ENCODE results near the gene NPHS1.
A peak's percentile ranks its signal among the peaks of the same experiment; 100 is the strongest.
"Not testable (repeated sequence)": the region's sequence is repeated elsewhere in the genome, so short reads cannot be mapped to it uniquely, and the experiment has no call there.

Gene NPHS1, protein sequence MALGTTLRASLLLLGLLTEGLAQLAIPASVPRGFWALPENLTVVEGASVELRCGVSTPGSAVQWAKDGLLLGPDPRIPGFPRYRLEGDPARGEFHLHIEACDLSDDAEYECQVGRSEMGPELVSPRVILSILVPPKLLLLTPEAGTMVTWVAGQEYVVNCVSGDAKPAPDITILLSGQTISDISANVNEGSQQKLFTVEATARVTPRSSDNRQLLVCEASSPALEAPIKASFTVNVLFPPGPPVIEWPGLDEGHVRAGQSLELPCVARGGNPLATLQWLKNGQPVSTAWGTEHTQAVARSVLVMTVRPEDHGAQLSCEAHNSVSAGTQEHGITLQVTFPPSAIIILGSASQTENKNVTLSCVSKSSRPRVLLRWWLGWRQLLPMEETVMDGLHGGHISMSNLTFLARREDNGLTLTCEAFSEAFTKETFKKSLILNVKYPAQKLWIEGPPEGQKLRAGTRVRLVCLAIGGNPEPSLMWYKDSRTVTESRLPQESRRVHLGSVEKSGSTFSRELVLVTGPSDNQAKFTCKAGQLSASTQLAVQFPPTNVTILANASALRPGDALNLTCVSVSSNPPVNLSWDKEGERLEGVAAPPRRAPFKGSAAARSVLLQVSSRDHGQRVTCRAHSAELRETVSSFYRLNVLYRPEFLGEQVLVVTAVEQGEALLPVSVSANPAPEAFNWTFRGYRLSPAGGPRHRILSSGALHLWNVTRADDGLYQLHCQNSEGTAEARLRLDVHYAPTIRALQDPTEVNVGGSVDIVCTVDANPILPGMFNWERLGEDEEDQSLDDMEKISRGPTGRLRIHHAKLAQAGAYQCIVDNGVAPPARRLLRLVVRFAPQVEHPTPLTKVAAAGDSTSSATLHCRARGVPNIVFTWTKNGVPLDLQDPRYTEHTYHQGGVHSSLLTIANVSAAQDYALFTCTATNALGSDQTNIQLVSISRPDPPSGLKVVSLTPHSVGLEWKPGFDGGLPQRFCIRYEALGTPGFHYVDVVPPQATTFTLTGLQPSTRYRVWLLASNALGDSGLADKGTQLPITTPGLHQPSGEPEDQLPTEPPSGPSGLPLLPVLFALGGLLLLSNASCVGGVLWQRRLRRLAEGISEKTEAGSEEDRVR (N-terminal part only)

DNA sequence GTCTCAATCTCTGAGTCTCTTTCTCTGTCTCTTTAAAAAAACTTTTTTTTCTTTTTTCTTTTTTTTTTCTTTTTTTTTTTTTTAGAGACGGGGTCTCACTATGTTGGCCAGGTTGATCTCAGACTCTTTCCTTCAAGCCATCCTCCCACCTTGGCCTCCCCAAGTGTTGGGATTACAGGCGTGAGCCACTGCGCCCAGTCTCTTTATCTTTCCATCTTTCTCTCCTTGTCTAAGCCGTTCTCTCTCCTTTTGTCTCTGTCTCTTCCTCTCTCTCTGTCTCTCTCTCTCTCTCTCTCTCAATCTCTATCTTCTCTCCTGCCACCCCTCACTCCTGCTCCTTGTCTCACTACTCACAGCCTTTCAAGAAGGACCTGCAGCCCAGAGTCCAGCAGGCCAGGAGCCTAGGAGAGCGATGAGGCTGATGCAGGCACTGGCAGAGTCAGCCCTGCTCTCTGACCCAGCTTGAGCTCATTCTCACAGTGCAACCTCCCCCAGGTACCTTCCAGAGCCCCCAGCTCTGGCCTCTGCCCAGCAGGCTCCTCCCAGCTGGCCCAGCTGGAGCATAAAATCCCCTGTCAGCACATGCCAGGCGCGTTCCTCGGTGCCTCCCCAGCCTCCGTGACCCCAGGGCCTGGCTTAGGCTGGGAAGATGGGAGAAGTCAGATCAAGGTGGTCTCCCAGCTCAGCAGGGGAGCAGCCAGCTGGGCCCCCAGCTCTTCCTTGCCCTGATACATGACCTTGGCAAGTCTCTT is at the start of gene NPHS1:
NPHS1 (minus strand) TSS at position 476 of the 752 bp plus-strand sequence. CDS start 667 bp downstream, outside the sequence.
- DNase-seq (ENCODE audit: low read depth): no peak

DNA sequence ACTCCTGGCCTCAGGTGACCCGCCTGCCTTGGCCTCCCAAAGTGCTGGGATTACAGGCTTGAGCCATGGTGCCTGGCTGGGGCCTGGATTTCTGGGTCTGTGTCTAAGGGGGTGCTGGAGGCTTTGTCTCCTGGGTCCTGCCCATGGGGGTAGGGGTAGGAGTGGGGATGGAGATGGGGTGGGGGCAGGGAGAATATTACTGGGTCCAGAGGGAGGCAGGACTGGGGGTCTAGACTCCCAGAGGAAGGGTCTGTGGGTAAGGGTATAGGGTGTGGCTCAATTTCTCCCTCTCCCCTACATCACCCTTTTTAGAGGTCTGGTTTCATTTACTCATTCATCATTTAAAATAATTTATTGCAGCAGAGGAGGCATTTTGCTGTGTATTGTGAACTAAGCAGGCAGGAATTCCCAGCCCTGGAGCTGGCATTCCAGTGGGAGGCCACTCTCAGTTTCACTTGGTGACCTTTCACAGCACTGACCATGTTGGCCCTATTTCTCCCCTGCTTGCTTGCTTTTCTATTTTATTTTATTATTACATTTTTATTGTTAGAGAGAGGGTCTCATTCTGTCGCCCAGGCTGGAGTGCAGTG is 48.8 kb upstream of the NPHS1 start:
- peak; percentile 67 for DNase-seq (ENCODE audit: low read depth)

DNA sequence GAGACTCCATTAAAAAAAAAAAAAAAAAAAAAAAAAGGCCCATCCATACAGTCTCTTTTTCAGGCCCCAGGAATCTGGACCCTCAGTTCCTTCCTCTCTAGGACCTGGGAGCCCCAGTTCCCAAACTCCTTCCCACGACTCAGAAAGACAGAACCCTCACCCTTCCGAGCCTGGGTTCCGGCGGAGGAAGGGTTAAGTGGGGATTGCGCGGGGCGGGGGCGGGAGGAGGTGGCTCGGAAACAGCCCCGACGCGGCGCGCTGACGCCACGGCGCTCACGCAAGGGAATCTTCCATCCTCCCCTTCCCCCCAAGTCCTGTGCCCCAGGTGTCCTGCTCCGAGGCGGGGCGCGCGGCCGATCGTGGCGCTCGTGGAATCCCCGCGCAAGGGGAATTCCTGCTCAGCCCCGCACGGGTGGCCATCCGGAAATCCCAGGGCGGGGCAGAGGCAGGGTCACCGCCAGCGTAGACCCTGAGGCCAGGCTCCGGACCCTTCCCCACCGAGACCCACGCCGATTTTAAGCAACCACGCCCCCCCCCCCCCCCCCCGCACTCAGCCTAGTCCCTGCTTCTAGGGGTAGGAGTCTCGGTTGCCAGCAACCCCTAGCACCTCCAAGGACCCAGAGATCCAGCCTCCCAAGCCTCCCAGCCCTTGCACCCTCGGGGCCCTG is 47.4 kb upstream of the NPHS1 start:
- DNase-seq (ENCODE audit: low read depth): peak; percentile 53

DNA sequence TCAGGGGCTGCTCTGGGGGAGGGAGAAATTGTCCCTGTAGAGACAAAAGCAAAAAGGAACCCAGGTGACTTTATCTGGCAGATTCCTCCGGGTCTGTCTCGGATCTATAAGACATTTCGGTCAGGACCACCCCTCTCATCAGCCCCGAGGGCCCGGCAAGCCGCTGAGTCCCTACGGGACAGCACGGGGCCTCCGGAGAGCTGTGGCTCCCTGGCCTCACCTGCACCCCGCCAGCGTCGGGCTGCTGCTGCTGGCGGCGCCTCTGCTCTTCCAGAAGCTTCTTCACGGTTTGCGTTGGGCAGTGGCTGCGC is 46.1 kb upstream of the NPHS1 start:
- DNase-seq (ENCODE audit: low read depth): no peak

DNA sequence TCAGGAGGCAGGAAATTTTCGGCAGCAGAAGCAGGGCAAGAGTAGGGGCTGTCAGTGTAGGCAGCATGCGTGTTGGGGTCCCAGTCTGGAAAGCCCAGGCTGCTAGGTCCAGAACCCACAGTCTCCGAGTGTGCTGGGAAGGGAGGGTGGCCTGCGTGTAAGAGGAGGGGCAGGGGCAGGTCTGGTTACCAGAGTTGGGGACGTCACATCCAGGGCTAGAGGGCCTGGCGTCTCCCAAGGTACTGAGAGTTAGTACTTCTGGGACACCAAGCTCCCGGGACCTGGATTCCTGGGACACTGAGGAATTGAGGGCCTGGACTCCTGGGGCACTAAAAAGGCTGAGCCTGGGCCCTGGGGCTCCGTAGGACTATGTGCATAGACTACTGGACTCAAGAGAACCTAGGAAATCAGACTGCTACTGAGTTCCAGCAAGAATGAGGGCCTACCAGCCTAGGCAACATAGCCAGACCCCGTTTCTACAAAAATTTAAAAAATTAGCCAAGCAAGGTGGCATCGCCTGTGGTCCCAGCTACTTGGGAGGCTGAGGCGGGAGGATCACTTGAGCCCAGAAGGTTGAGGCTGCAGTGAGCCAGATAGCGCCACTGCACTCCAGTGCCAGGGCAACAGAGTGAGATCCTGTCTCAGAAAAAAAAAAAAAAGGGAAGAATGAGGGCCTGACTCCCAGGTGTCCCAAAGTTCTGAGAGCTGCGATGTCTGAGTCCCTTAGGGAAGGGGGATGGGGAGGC is 45.6 kb upstream of the NPHS1 start:
- no peak for DNase-seq (ENCODE audit: low read depth)

DNA sequence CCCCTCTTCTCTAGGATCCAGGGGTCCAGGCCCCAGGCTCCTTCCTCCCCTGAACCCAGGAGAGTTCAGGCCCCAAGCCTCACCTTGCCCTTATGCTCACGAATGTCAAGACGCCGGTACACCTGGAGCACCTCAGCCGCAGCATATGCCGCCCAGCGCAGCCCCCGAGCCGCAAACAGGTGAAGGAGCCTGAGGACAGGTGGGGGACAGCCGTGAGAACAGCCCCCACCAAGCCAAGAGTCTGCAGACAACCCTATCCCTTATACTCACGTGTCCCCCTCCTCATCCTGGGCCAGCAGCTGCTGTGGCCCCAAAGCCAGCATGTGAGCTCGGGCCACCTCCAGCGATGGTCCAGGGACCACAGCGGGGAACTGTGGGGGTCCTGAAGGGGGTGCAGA is 44.3 kb upstream of the NPHS1 start:
- DNase-seq (ENCODE audit: low read depth): no peak

DNA sequence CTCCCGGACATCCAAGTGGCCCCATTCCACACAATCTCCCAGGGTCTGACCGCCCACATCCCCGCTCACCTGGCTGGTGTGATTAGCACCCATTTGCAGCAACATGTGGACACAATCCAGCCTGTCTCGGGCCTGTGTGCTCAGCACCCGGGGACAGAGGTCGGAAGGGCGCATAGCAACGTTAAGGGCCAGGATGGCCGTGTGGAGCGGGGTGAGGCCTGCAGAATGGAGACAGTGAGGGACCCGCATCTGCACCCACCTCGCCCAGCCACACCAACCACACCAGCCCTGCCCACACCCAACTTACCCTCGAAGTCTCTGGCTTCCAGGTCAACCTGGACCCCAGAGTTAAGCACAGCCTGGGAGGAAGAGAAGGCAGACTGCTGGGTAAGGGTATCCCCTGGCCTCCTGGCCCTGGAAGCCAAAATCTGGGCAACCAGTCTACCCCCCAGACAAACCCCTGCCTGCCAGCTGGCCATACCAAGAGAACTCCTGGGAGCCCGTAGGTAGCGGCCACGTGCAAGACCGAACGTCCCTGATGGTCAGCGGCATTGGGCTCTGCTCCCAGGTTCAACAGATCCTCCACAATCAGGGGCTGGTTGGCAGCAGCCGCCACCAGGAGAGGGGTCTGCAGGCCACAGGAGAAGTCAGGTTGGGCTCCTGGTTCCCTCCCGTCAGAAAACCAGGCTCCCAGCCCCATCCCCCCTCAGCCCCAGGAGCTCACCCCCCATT is 43.8 kb upstream of the NPHS1 start:
- no peak for DNase-seq (ENCODE audit: low read depth)

DNA sequence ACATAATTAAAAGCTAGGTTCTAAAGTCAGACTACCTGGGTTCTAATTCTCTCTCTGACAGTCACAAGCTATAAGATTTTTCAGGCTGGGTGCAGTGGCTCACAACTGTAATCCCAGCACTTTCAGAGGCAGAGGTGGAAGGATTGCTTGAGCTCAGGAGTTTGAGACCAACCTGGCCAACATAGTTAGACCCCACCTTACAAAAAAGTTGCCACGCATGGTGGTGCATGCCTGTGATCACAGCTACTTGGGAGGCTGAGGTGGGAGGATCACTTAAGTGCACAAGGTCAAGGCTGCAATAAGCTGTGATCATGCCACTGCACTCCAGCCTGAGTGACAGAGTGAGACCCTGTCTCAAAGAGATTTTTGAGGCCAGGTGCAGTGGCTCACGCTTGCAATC is 42.0 kb upstream of the NPHS1 start:
- DNase-seq (ENCODE audit: low read depth): no peak

DNA sequence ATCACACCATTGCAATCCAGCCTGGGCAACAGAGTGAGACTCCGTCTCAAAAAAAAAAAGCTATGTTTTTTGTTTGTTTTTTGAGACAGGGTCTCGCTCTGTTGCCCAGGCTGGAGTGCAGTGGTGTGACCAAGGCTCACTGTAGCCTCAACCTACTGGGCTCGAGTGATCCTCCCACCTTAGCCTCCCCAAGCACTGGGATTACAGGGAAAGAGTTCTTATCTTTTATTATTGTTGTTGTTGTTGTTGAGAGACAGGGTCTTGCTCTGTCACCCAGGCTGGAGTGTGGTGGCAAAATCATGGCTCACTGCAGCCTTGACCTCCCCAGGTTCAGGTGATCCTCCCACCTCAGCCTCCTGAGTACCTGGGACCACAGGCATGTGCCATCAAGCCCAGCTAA is 39.5 kb upstream of the NPHS1 start:
- not testable (repeated sequence) for DNase-seq (ENCODE audit: low read depth)

DNA sequence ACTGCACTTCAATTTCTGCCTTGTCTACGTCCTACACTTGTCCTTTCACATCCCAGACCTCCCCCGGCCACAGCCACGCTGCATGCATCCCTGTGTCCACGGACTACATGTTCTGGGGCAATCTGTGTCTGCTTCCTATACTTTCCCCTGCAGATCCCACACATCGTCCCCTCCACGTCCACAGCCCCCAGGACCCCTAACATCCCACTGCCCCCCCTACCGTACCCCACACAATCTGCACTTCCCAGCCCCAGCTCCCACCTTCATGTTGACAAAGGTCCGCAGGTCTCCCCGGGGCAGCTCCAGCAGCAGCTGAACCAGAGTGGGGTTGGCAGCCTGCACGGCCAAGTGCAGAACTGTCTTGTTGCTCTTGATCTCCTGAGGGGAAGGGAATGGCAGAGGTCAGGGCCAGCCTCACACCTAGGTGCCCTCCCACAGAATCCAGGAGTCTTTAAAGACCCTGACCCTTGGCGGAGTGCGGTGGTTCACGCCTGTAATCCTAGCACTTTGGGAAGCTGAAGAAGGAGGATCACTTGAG is 37.9 kb upstream of the NPHS1 start:
- no peak for DNase-seq (ENCODE audit: low read depth)

DNA sequence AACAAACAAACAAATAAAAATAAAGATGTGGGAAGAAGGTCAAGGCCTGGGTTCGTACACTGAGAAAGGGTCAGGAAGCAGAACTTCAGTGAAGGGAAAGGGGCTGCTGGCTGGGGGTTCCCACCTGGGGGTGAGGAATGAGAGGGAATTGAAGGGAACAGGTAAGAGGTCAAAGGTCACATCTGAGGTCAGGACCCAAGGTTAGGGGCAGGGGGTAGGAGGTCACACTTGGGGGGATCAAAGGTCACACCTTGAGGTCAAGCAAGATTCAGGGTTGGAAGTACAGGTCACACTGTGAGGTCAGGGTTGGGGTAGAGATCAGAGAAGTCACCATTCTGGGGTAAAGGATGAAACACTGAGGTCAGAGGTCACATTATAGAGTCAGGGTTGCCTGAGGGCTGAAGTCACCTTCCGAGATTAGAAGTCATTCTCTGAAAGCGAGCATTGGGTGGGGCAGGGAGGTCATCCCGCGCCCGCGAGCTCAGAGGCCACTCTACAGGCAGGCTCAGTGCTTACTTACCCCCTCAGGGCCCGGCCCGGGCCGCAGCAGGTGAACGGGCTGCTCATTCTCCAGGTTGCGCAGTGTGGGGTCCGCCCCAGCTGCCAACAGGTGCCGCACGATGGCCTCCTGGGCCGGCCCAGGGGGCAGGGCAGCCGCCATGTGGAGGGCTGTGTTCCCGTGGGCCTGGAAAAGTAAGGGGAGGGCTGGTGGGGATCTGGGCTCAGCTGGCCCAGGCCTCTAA is 37.2 kb upstream of the NPHS1 start:
- DNase-seq (ENCODE audit: low read depth): no peak

DNA sequence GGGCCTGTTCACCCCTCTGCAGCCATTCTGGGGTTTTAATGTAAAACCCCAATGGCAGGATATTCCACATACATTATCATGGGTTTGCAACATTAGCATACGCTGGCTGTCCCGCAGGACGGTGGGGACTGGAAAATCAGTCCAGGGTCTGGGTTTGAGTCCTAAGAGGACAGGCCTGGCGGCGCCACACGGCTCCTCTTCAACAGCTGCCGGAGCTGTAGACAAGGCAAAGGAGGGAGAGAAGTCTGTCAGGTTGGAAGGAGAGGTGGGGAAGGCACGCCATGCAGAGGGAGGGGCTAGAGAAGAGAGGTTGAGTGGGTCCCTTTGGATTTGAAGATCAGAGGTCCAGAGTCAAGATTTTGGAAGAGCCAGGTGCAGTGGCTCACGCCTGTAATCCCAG is 36.1 kb upstream of the NPHS1 start:
- no peak for DNase-seq (ENCODE audit: low read depth)

DNA sequence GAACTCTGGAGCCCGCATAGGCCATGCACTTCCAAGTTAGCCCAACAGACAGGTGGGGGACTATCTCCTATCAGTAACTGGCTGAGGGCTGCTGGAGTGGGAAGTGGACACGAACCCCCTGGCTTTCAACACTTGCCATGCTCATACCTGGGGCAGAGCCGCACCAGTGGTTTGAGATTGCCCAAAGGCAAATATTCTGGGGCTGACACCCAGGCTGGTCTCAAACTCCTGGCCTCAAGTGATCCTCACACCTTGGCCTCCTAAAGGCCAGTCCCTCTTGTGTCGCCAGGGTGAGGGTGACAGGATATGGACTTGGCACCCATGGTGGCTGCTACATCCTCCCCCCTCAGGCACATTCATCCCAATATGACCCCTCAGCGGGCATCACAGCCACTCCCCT is 34.9 kb upstream of the NPHS1 start:
- no peak for DNase-seq (ENCODE audit: low read depth)

DNA sequence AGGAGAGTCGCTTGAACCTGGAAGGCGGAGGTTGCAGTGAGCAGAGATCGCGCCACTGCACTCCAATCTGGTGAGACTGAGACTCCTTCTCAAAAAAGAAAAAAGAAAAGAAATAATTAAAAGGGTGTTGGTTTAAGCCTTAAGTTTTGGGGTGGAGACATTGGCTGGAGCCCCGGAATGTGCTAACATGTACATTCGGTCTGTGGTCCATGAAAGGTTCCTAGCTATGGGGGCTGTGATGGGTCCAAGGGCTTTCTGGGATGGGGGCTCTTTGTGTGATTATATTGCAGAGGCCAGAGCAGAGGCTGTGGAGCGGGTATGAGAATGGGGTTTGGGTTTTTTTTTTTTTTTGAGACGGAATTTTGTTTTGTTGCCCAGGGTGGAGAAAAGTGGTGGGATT is 33.6 kb upstream of the NPHS1 start:
- DNase-seq (ENCODE audit: low read depth): no peak

DNA sequence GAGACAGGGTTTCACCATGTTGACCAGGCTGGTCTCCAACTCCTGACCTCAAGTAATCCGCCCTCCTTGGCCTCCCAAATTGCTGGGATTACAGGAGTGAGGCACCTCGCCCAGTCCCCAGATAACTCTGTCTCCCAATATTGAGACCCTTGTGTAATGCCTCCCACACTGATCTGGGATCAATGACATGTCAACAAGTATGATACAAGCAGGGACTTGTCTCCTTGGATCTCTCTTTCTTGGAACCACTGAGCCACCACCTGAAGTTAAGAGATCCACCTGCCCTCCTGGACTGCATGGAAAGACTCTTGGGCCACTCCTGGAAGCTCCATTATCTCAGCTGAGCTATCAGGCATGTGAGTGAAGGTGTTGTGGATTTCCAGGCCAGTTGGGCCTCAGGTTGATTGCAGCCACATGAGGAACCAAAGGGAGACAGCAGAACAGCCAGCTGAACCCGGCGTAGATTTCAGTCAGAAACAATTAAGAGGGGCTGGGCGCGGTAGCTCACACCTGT is 33.0 kb upstream of the NPHS1 start:
- no peak for DNase-seq (ENCODE audit: low read depth)

DNA sequence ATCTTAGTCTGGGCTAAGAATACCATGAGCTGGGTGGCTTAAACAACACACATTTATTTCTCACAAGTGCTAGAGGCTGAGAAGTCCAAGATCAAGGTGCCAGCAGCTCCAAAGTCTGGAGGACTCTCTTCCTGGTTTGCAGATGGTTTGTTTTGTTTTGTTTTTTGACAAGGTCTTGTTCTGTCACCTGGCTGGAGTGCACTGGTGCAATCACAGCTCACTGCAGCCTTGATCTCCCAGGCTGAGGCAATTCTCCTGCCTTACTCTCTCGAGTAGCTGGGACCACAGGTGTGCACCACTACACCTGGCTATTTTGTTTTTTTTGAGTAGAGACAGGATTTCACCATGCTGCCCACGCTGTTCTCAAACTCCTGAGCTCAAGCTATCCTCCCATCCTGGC is 31.6 kb upstream of the NPHS1 start:
- DNase-seq (ENCODE audit: low read depth): no peak

DNA sequence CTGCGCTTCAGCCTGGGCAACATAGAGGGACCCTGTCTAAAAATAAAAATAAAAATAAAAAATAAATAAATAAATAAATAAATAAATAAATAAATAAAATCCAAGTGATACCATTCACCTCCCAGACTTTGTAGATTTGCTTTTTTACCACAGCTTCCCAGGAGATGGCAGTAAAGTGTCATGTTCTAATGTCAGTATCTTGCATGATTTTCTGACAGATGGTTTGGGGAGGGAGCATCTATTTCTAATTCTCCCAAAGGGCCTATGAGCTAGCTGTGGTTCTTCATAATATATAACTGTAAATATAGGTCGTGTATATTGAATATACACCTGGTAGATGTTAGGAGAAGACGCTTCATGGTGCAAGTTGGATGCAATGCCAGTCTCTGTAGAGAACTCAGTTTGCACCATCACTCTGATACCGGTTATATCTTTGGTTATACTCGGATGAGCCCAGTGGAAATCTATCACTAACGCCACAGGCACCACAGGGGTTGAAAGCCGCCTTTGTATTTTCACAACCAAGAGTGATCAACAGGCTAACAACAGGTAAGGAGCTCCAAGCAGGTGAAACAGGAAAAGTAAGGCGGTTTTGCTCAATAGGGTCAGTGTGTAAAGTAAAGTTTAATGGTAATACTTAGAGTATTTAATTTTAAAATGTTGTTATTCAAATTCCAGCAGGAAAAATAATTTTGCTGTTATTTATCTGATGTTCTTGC is 30.0 kb upstream of the NPHS1 start:
- peak; percentile 79 for DNase-seq (ENCODE audit: low read depth)

DNA sequence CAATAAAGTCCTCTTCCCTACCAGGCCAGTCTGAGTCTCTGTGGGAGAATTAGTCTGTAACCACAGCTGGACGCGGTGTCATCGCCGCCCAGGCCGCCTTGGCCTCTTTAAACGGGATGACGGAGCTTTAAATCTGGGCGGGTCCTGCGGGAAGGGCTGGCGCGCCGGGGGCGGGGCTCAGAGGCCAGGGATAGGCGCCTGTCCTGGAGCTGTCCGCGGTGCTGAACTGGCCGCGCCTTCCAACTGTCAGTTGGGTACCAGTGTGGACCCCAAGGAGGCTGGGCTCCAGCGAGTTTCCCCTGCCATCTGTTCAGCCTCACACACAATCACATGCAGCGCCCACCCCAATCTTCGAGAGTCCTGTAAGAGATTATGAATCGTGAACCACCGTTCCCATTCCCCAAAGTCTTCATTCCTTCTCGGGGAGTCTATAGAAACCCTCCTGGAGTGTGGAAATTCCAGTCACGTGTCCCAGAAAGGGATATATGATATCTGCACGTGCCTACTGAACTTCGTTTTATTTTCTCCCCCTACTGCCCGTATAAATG is 27.5 kb upstream of the NPHS1 start:
- peak; percentile 84 for DNase-seq (ENCODE audit: low read depth)
